ENCODE data around the gene ENPP1. TPM values are rescaled to one million over a fixed set of nuclear protein-coding genes. Genes with fewer than 3 reads are reported as not detected.

Gene ENPP1
- total and polyA plus RNA-seq, 2 donors (not counting 1 experiment from before 2014, with no cell fraction given) = 48.6 to 85.4 TPM

- H3K27ac ChIP-seq (ENCODE audit: insufficient read depth, low read length) = no peak overlapping the region
- TF ChIP-seq CTCF (conservative IDR thresholded peaks at IDR 0.05 in 1 of 2, IDR thresholded peaks at IDR 0.05 in 1 of 2; ENCODE audit: low read depth in 1 of 2, low read length in 2 of 2) (no peak), EZH2 (IDR thresholded peaks at IDR 0.05; ENCODE audit: low read length, missing control alignments) (no peak)
These were observed 42.0 kb downstream of the ENPP1 start for GRCh38 chr6:131849799-131850198.

GRCh38 chr6:131851049-131851769, 43.4 kb downstream of the ENPP1 start:
- no peaks in the 10 kb centered on the region for H4K20me1 ChIP-seq (ENCODE audit: control insufficient read depth, extremely low read depth, insufficient read depth, low read length)
- H3K27me3 ChIP-seq (ENCODE audit: control insufficient read depth, insufficient read depth, low read length) = no peaks in the 10 kb centered on the region
- H3K36me3 ChIP-seq (ENCODE audit: control insufficient read depth, insufficient read depth, low read length) = peaks cover 3% of the 10 kb centered on the region
- no peak overlapping the region for H2AFZ ChIP-seq (ENCODE audit: low read length)
- TF ChIP-seq CTCF (conservative IDR thresholded peaks at IDR 0.05 in 1 of 2, IDR thresholded peaks at IDR 0.05 in 1 of 2; ENCODE audit: low read depth in 1 of 2, low read length in 2 of 2) = no peak
- no peak for TF ChIP-seq EZH2 (IDR thresholded peaks at IDR 0.05; ENCODE audit: low read length, missing control alignments)
- H3K9ac ChIP-seq (ENCODE audit: insufficient read depth, low read length) = no peak overlapping the region
- no peaks in the 10 kb centered on the region for H3K79me2 ChIP-seq (ENCODE audit: control insufficient read depth, insufficient read depth, low read length)
- no peak overlapping the region for H3K27ac ChIP-seq (ENCODE audit: insufficient read depth, low read length)
- H3K9me3 ChIP-seq (ENCODE audit: control insufficient read depth, insufficient read depth, low read depth, low read length) = no peaks in the 10 kb centered on the region
- H3K4me2 ChIP-seq (ENCODE audit: extremely low read depth, insufficient read depth, low read length) = no peak overlapping the region
- no peaks in the 10 kb centered on the region for H3K4me1 ChIP-seq (ENCODE audit: control insufficient read depth, extremely low read depth, insufficient read depth, low read length)
- H3K4me3 ChIP-seq (replicated peaks in 1 of 4; ENCODE audit: control extremely low read depth in 1 of 4, insufficient read depth in 1 of 4, low read depth in 3 of 4, low read length in 4 of 4) = no peak overlapping the region
- DNase-seq (ENCODE audit: low read depth in 2 of 2) = no peak

More at GRCh38 chr6:131849799-131850198, 42.0 kb downstream of the ENPP1 start:
- no peak overlapping the region for H3K4me3 ChIP-seq (replicated peaks in 1 of 4; ENCODE audit: control extremely low read depth in 1 of 4, insufficient read depth in 1 of 4, low read depth in 3 of 4, low read length in 4 of 4)
- H3K79me2 ChIP-seq (ENCODE audit: control insufficient read depth, insufficient read depth, low read length) = no peaks in the 10 kb centered on the region
- H3K27me3 ChIP-seq (ENCODE audit: control insufficient read depth, insufficient read depth, low read length) = no peaks in the 10 kb centered on the region
- H3K4me1 ChIP-seq (ENCODE audit: control insufficient read depth, extremely low read depth, insufficient read depth, low read length) = no peaks in the 10 kb centered on the region
- no peaks in the 10 kb centered on the region for H4K20me1 ChIP-seq (ENCODE audit: control insufficient read depth, extremely low read depth, insufficient read depth, low read length)
- DNase-seq (ENCODE audit: low read depth in 2 of 2) = no peak
- H3K4me2 ChIP-seq (ENCODE audit: extremely low read depth, insufficient read depth, low read length) = no peak overlapping the region
- H2AFZ ChIP-seq (ENCODE audit: low read length) = no peak overlapping the region
- peaks cover 3% of the 10 kb centered on the region for H3K36me3 ChIP-seq (ENCODE audit: control insufficient read depth, insufficient read depth, low read length)
- H3K9ac ChIP-seq (ENCODE audit: insufficient read depth, low read length) = no peak overlapping the region
- no peaks in the 10 kb centered on the region for H3K9me3 ChIP-seq (ENCODE audit: control insufficient read depth, insufficient read depth, low read depth, low read length)

- no peaks in the 10 kb centered on the region for H3K9me3 ChIP-seq (ENCODE audit: control insufficient read depth, insufficient read depth, low read depth, low read length)
These were observed 44.4 kb downstream of the ENPP1 start for GRCh38 chr6:131852200-131852599.

More at GRCh38 chr6:131852200-131852599, 44.4 kb downstream of the ENPP1 start:
- H3K4me1 ChIP-seq (ENCODE audit: control insufficient read depth, extremely low read depth, insufficient read depth, low read length) = no peaks in the 10 kb centered on the region
- H3K27me3 ChIP-seq (ENCODE audit: control insufficient read depth, insufficient read depth, low read length) = no peaks in the 10 kb centered on the region
- no peak overlapping the region for H2AFZ ChIP-seq (ENCODE audit: low read length)
- H3K9ac ChIP-seq (ENCODE audit: insufficient read depth, low read length) = no peak overlapping the region
- H3K4me2 ChIP-seq (ENCODE audit: extremely low read depth, insufficient read depth, low read length) = no peak overlapping the region
- peaks cover 3% of the 10 kb centered on the region for H3K36me3 ChIP-seq (ENCODE audit: control insufficient read depth, insufficient read depth, low read length)
- H3K27ac ChIP-seq (ENCODE audit: insufficient read depth, low read length) = no peak overlapping the region
- no peak for TF ChIP-seq CTCF (conservative IDR thresholded peaks at IDR 0.05 in 1 of 2, IDR thresholded peaks at IDR 0.05 in 1 of 2; ENCODE audit: low read depth in 1 of 2, low read length in 2 of 2)
- TF ChIP-seq EZH2 (IDR thresholded peaks at IDR 0.05; ENCODE audit: low read length, missing control alignments) = no peak
- no peak overlapping the region for H3K4me3 ChIP-seq (replicated peaks in 1 of 4; ENCODE audit: control extremely low read depth in 1 of 4, insufficient read depth in 1 of 4, low read depth in 3 of 4, low read length in 4 of 4)
- no peak for DNase-seq (ENCODE audit: low read depth in 2 of 2)
- H3K79me2 ChIP-seq (ENCODE audit: control insufficient read depth, insufficient read depth, low read length) = no peaks in the 10 kb centered on the region
- no peaks in the 10 kb centered on the region for H4K20me1 ChIP-seq (ENCODE audit: control insufficient read depth, extremely low read depth, insufficient read depth, low read length)
